G401 (cell line): Measurements from ENCODE around the gene PTOV1. TPM values are rescaled to one million over a fixed set of nuclear protein-coding genes. Genes with fewer than 3 reads are reported as not detected.

Experiments used
- DNase-seq: peaks from one replicate; pipeline ENCODE4 v3.0.0-alpha.2; 2015; ENCODE audit warnings: low spot score
- in situ Hi-C: cut with HindIII; loops from 2 replicates; pipeline ENCODE4 v1.10.0; 2016; ENCODE audit warnings: low sequenced_read_pairs, mixed read lengths
- total RNA-seq: library from RNA; depleted of rRNA; stranded (reverse); fragments of >200 nt; shearing (Covaris generic); gene quantifications from 2 replicates; pipeline ENCODE4 v1.2.3, GENCODE V29; 2014; rRNA removed

PTOV1 gene
- 147 and 166 TPM in 2 replicates for total RNA-seq

GRCh38 chr19:49850487-49851342 lies at the start of gene PTOV1:
PTOV1 (plus strand) TSS chr19:49851159.
- in situ Hi-C loops, result no loop called here
- DNase-seq, result peak; percentile 95

- in situ Hi-C loops, result no loop called here
- DNase-seq, result peak; percentile 34
These were observed 49.5 kb upstream of the PTOV1 start for GRCh38 chr19:49801401-49801888.

GRCh38 chr19:49801966-49802661 lies 48.8 kb upstream of the PTOV1 start:
- in situ Hi-C loops, result no loop called here
- peak; percentile 98 for DNase-seq

- no peak for DNase-seq
- in situ Hi-C loops, result no loop called here
These were observed 48.0 kb upstream of the PTOV1 start for GRCh38 chr19:49802836-49803528.

GRCh38 chr19:49803529-49803856 lies 47.5 kb upstream of the PTOV1 start:
- no peak for DNase-seq
- in situ Hi-C loops, result no loop called here

DNA sequence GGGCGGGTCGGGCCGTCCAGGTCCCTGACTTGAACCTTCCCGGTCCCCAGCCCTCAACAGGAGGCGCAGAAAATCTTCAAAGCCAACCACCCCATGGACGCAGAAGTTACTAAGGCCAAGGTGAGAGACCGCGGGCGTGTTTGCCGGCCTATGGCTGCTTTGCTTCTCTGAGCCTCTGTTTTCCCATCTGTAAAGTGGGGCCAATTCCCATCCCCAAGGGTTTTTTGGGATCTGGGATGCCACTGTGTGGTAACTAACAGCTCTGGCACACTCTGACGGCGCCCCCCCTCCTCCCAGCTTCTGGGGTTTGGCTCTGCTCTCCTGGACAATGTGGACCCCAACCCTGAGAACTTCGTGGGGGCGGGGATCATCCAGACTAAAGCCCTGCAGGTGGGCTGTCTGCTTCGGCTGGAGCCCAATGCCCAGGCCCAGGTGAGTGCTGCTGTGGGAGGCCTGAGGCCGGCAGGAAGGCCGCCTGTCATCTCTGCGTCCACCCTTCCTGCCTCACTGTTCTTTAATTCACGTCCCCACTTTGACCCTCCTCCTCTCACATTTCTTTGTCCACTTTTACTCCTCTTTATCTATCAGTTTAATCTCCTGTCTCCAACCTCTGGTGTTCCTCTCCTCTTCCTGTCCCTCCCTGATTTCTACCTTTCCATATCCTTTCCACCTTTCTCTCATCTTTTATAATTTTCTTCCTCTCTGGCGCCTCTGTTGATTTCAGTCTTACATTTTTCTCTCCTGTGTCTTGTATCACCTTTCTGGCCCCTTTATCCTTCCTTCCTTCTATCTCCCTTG lies 44.9 kb upstream of the PTOV1 start:
- in situ Hi-C loops, result no loop called here

DNA sequence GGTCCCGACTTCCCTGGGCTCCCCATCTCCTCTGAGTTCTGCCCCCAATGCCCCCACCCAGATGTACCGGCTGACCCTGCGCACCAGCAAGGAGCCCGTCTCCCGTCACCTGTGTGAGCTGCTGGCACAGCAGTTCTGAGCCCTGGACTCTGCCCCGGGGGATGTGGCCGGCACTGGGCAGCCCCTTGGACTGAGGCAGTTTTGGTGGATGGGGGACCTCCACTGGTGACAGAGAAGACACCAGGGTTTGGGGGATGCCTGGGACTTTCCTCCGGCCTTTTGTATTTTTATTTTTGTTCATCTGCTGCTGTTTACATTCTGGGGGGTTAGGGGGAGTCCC lies 44.4 kb upstream of the PTOV1 start:
- in situ Hi-C loops, result no loop called here
- DNase-seq, result no peak

More for the DNA sequence above, 44.9 kb upstream of the PTOV1 start:
- no peak for DNase-seq

DNA sequence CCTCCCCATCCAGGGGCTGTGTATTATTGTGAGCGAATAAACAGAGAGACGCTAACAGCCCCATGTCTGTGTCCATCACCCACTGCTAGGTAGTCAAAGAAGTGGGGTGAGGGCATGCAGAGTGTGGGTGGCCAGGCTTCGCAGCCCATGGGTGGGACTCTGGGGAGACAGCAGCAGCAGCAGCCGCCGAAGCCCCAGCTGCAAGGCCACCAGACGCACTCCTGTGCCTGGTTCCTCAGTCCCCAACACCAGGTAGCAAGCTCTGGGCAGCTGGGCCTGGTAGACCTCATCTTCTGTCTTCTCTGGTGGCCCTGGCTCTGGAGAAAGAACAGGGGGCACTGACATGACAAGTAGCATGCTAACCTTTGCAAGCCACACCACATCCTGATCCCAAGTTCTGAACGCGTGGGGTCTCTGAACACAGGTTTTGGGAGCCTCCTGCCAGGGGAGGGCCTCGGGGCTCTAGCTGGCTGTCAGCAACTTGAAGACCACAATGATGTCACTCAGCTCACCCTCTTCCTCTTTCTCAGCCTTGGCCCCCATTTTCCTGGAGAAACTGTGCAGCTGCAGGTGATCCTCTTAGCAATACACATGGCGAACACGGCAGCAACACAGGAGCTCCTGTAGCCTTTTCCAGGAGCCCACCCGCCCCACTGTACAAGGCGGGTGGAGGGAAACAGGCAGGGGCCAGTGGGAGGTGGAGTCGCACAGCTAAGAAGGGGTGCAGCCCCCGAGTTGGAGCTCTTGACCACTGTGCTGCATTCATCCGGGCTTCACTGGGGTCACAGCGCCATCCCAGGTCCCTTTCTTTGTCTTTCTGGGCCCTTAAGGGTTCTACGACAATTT lies 43.7 kb upstream of the PTOV1 start:
- in situ Hi-C loops, result no loop called here
- no peak for DNase-seq

DNA sequence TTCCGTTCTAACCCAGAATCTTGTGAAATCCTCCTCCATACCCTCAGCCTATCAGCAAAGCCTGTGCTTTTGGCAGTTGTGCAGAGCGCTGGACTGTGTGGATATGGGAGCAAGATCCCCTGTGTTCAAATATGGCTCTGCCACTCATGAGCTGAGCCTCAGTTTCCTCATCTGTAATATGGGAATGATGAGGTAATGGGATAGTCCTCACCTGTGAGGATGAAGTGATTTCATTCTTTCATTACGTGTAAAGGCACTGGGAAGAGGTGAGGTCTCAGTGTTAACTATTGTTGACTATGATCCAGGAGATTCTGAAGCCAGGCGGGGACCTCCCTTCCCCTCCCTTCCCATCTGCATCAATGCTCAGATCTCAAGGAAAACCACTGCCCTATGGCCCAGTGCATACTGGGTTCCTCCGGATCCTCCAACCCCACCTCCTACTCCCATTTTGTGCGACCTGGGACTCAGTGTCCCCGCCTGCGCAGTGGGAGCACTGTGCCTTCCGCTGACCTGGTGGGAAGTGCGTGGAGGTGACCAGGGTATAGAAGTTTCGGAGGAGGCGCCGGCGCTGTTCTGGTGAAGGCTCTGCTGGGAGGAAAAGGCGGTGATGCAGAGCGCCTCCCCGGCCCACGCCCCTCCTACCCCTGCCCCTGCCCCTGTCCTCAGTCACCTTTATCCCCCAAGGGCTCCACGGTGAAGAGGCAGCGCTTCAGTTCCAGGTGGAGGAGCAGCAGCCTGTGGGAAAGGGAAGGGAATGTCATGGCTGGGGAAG lies 42.9 kb upstream of the PTOV1 start:
- in situ Hi-C loops, result no loop called here

DNA sequence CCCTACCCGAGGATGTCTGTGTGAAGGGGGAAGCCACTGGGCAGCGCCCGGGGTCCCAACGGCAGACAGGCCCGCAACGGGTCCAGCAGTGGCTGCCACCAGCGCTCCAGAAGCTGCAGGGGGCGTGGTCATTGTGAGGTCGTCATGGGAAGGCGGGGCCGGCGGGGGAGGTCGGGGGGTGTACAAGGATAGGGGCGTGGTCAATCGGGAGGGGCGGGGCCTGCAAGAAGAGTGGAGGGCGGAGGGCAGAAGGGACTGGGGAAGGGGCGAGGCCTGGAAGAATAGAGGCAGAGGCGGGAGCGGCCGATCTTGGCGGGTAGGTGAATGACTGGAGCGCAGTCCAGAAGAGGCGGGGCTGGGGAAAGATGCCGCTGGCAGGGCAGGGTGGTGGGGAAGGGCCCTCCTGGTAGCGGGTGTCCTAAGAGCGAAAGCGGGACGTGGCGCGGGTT lies 42.2 kb upstream of the PTOV1 start:
- in situ Hi-C loops, result no loop called here
- DNase-seq, result peak; percentile 84

More for the DNA sequence above, 42.9 kb upstream of the PTOV1 start:
- no peak for DNase-seq

DNA sequence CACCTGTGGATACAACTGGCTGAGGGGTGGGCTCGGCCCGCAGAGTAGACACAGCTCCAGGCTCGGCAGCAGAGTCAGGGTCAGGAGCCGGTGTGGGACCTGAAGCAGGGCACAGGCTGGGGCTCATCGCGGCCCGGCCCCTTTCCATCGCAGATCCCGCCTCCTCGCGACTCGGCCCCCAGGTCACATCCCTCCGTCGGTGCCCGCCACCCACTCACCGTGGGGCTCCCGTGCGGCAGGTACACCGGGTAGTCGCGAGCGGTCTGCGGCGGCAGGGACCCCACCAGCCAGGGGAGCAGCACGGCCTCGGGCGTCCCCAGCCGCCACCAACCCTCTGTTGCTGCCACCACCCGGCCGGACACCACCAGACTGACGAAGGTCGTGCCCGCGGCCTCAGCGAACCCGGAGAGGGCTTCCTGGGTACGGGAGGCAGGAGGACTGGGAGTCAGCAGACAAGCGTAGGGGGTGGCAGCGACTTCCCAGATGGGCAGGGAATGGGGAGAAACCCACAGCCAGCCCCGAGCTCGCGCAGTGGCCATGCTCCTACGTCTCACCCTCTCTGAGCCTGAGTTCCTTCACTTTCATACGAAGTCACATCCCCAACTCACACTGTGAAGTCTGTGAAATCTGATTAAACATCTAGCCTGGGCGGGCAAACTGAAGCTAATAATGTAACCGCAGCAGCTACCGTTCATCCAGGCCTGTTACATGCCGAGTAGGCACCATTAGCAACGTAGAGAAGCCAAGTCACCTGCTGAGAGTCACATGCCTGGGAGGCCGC lies 41.6 kb upstream of the PTOV1 start:
- in situ Hi-C loops, result no loop called here
- DNase-seq, result peak; percentile 75

DNA sequence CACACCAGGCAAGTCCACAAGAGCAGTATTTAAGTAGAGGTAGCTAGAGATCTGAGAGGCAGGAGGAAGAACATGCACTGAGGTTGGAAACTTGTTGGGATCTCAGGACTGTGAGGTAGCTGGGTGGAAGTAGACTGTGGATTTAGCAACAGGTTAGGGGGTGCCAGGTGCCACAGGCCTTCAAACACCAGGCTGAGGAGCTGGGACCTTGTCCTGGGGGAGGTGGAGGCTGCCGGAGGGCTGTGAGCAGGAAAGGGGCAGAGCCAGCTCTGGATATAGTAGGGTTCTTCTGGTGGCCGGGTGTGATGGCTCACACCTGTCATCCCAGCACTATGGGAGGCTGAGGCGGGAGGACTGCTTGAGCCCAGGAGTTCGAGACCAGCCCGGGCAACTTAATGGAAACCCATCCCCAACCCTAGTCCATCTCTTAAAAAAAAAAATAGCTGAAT lies 41.0 kb upstream of the PTOV1 start:
- no peak for DNase-seq
- in situ Hi-C loops, result no loop called here

DNA sequence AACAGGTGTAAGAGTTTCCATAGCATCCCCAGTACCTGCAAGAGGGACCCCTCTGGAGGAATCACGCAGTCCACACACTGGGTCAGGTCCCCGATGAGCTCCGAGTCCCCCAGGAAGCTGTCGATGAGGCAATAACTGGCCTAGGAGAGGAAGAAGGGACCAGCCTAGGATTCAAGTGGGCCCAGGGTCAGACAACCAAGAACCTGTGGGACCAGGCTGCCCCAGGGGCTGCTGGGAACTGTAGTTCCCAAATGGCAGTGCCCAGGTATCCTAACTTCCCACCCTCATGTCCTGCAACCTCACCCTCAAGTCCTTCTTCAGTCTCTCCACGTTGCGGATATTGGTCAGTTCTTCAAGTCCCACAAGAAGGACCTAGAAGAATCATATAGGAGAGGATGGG lies 39.6 kb upstream of the PTOV1 start:
- in situ Hi-C loops, result no loop called here
- peak; percentile 6 for DNase-seq

DNA sequence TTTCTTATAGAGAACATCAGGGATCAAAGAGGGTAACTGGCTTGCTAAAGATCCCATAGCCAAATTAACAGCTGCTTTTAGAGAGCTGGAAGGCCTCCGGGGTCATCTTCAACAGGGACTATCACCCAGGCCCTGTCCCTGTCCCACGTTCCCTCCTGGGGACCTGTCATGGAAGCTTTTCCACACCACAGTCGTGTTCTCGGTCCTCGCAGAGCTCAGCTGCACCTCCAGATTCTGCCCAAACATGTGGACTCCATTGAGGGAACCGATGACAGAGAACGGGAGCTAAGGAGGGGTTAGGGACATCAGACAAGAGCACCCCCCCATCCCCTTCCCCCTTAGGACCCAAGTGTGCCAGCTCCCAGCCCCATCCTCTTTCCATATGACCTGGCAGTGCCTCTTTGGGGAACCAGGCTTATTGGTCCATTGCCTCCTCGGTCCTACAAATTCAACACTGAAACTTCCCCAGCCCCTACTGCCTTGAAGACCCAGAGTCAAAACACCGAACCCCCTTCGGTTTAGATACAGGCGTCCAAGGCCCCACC lies 38.4 kb upstream of the PTOV1 start:
- in situ Hi-C loops, result no loop called here
- DNase-seq, result no peak

- DNase-seq, result peak; percentile 99
- in situ Hi-C loops, result no loop called here
These were observed 37.7 kb upstream of the PTOV1 start, which contains the start of gene FUZ for GRCh38 chr19:49812997-49813861. FUZ (minus strand) TSS chr19:49813292; CDS start chr19:49813106, 186 bp downstream.

GRCh38 chr19:49814010-49814409 lies 36.9 kb upstream of the PTOV1 start:
- in situ Hi-C loops, result no loop called here
- no peak for DNase-seq
